ENCODE measurements around the gene TCP11L2.

Gene TCP11L2

GRCh38 chr12:106288494-106289195, 13.9 kb upstream of the TCP11L2 start:
- no peak overlapping the region for H3K4me3 ChIP-seq (replicated peaks; ENCODE audit: insufficient read depth, low read length)
- peaks cover 17% of the 10 kb centered on the region for H3K27me3 ChIP-seq (ENCODE audit: insufficient read depth, poor library complexity, severe bottlenecking)
- H3K27ac ChIP-seq (replicated peaks), result no peak overlapping the region
- DNase-seq (ENCODE audit: low read depth in 1 of 2, low spot score in 1 of 2), result peak in 1 of 2 experiments; percentile 20
- TF ChIP-seq REST (IDR thresholded peaks at IDR 0.05; ENCODE audit: insufficient replicate concordance, low read depth) (no peak), POLR2AphosphoS5 (IDR thresholded peaks at IDR 0.05; ENCODE audit: low read depth) (no peak), SPI1 (IDR thresholded peaks at IDR 0.05; ENCODE audit: borderline replicate concordance, low read depth) (no peak), CTCF (IDR thresholded peaks at IDR 0.05; ENCODE audit: insufficient read depth, low read length) (no peak), GABPA (IDR thresholded peaks at IDR 0.05; ENCODE audit: low read depth) (no peak)

- Histone ChIP-seq H3K27ac (replicated peaks) (no peak overlapping the region), H3K27me3 (ENCODE audit: insufficient read depth, poor library complexity, severe bottlenecking) (peaks cover 13% of the 10 kb centered on the region)
- no peak for DNase-seq (ENCODE audit: low read depth in 1 of 2, low spot score in 1 of 2)
Observed at GRCh38 chr12:106289196-106289681, 13.3 kb upstream of the TCP11L2 start.

More at GRCh38 chr12:106289196-106289681, 13.3 kb upstream of the TCP11L2 start:
- no peak for TF ChIP-seq REST (IDR thresholded peaks at IDR 0.05; ENCODE audit: insufficient replicate concordance, low read depth)
- TF ChIP-seq CTCF (IDR thresholded peaks at IDR 0.05; ENCODE audit: insufficient read depth, low read length), result no peak
- TF ChIP-seq SPI1 (IDR thresholded peaks at IDR 0.05; ENCODE audit: borderline replicate concordance, low read depth), result no peak
- no peak for TF ChIP-seq GABPA (IDR thresholded peaks at IDR 0.05; ENCODE audit: low read depth)
- TF ChIP-seq POLR2AphosphoS5 (IDR thresholded peaks at IDR 0.05; ENCODE audit: low read depth), result no peak
- H3K4me3 ChIP-seq (replicated peaks; ENCODE audit: insufficient read depth, low read length), result no peak overlapping the region

Measured in HL-60 (cell line).